Limb (tissue), 2 donors: ENCODE data around the gene CLCA1.

ENCODE experiments used
- DNase-seq, 2 donors: peaks; one replicate each; pipeline ENCODE4 v3.0.0-alpha.2; 2016; ENCODE audit errors: extremely low spot score in 2 of 2

The CLCA1 gene

DNA sequence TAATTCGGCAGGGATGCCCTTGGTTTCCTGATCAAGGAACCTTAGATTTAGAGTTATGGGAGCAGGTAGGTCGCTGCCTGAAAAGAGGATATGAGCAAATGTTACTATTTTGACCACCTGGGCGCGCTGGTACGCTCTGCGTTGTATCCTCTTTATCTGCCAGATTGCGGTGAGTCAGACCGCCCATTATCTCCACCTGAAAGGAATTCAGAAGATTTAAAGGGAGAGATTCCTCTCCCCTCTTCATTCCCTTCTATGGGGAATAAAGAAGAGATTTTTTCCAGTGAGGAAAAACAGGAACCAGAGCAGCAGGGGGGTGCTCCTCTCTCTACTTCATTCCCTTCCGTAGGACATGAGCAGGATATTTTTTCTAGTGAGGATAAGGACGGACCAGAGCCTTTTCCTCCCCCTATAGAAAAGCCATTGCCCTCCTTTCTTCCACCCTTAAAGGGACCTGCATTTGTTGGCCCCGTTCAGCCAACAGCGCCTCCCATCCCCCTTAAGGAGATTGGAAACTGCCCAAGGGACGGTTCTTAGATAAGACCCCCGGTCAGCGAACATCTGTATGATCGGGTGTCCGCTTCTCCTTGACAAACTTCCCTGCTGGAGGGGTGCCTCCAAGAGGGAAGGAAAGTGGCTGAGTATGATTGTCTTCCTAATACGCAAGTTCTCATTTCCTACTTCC lies 34.1 kb downstream of the CLCA1 start:
- DNase-seq: no peak

DNA sequence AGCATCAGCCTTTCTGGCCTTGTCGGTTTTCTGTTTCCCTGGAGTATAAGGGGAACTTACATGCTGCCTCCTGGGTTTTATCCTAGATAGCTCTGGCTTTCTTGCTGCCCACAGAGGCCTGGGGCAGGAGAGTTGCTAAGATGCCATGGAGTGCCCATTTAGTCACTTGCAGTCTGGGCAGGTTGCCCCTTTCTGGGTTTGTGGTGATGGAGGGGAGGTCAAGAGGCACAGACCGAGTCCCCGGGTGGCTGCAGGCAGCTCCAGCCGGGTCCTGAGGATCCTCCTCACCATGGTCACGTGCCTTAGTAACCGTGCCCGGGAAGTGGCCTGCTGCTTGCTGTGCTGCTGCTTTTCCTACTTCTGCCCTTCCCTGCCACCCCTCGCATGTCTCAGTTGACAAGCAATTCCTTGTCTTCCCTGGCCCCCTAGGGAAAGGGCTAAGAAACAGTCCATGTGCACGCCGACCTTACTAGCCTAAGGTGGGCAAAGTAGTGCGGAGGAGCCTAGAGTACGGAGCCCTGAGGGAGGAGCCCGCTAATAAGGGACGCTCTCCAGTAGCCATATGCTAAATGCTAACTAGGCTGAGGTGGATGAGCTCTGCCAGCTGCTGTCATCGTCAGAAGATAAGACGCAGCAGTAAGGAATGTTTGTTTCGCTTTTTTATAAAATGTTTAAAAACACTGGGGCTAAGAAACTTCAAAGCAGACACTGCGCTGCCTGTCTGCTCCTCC lies 34.8 kb downstream of the CLCA1 start:
- no peak for DNase-seq

GRCh38 chr1:86504137-86504479 lies 35.4 kb downstream of the CLCA1 start:
- DNase-seq: no peak

DNA sequence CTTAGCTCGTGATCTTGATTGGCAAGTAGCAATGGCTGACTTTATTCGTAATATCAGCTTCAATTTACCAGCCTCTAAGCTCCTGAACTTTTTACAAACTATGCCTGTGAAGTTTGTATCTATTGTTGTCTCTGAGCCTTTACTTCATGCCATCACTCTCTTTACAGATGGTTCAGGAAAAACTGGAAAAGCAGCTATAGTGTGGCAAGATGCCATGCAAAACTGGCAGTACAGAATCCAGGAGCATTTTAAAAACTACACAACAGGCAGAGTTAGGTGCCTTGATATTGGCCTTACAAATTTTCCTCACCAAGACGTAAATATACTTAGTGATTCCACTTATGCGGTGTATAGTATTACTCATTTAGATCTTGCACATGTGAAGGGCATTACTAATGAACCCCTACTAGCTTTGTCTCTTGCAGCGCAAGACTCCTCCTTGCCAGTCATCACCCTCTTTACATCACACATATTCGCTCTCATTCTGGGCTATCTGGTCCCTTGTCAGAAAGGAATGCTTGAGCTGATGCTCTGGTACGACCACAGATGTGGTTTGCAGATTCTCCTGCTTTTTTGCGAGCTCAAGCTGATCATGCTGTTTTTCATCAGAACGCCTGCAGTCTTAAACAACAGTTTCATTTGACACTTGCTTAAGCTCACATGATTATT lies 36.3 kb downstream of the CLCA1 start:
- no peak for DNase-seq

DNA sequence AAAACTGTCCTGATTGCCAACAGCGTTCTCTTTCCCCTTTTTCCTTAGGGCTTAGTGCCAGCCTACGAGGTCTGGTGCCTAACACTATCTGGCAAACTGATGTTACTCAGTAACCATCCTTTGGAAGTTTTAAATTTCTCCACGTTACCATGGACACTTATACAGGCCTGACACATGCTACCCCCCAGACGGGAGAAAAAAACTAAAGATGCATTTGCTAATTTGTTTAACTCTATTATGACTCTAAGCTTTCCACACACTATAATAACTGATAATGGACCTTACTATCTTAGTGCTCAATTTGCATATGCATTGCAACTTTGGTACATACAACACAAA lies 36.8 kb downstream of the CLCA1 start:
- no peak for DNase-seq

DNA sequence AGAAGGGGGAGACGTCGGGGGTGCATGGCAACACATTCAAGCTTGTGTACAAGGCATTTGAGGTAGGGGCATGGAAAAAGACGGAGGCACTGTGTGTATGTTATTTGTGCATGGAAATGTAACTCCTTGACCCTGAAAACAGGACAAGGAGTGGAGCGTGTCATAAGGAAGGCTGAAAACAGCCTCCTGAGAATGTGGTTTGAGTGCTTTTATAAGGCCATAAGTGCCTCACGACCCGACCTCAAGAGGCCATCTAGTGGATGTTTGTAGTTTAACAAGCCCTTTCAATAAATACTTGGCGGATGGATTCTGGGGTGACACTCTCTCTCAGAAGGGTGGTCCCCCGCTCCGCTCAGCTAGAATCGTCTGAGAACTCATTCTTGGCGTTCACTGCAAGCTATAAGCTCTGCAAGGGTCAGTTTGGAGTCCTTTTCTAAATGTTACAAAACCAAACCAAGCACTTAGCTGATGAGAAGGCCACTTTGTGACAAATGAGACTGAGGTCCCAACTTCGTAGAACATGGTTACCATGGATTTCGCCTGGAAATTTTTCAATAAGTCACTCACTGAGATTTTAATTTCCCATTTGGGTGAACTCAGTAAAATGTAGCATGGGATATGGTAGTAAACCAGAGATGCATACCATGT lies 39.3 kb downstream of the CLCA1 start:
- no peak for DNase-seq

GRCh38 chr1:86508583-86508969 lies 39.8 kb downstream of the CLCA1 start:
- no peak for DNase-seq

- no peak for DNase-seq
These were observed 46.9 kb downstream of the CLCA1 start for GRCh38 chr1:86515597-86515996.

DNA sequence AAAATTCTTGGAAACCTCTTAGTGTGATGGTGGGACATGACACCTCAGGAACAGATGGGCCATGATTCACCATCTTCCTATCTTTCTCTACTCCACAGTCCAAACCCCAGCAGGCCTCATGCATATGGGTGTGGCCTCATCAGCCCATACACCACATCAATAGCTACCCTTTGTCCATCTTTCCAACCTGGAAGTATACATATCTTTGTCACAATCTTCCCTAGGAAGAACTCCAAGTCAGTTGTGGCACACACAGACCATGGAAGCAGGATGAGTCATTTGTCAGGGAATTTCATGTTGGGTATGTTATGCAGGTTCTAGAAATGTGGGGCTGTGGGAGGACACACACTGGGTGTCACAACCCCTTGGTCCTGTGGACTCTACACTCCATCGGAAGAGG lies 47.6 kb downstream of the CLCA1 start:
- DNase-seq: no peak

DNA sequence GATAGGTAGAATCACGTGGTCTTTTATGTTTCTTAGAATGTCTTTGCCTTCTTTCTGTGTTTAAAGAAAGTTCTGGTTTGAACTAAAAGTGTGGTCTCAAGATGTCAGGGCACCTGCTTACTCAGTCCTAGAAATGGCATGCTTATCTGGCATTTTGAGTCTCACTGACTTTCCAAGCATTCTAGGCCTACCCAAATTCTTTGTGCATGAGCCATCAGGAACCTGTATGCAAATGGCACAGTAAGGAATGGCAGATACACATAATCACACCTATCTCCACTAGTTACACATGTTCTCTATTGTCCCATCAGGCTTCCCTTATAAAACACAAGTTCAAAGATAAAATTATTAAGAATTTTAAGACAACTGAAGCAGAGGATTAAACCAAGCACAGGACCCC lies 48.6 kb downstream of the CLCA1 start:
- DNase-seq: no peak

DNA sequence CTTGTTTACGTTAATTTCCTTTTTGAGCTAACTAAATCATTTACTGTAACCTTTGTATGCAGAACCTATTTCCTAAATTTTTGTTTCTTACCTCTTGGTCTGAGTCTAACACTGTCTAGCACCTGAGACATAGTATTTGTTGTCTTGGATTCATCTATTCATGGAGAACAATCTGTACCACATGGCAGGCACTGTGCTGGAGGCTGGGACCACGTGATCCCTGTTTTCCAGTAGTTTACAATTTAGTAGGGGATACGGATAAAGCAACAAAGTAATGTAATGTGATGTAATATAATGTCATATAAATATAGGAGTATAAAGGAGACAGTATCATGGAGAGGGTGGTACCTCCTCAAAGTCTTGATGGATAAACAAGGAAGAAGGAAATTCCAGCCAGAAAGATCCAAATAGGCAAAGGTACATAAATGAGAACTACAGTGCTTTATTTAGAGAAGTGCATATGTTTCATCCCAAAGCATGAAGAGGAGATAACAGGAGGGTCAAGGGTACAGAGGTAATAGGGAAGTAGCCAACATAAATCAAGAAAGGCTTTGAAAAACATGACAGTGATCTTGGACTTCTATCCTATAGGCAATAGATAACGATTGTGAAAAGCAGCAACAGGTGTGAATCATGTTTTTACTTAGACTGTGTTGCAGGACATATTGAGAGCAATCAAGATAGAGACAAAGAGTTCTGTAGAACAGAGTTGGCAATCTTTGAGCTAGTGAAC lies 52.2 kb downstream of the CLCA1 start:
- DNase-seq: no peak

GRCh38 chr1:86521522-86521891 lies 52.8 kb downstream of the CLCA1 start:
- DNase-seq: no peak

- no peak for DNase-seq
These were observed 53.5 kb downstream of the CLCA1 start for GRCh38 chr1:86522240-86522639.

DNA sequence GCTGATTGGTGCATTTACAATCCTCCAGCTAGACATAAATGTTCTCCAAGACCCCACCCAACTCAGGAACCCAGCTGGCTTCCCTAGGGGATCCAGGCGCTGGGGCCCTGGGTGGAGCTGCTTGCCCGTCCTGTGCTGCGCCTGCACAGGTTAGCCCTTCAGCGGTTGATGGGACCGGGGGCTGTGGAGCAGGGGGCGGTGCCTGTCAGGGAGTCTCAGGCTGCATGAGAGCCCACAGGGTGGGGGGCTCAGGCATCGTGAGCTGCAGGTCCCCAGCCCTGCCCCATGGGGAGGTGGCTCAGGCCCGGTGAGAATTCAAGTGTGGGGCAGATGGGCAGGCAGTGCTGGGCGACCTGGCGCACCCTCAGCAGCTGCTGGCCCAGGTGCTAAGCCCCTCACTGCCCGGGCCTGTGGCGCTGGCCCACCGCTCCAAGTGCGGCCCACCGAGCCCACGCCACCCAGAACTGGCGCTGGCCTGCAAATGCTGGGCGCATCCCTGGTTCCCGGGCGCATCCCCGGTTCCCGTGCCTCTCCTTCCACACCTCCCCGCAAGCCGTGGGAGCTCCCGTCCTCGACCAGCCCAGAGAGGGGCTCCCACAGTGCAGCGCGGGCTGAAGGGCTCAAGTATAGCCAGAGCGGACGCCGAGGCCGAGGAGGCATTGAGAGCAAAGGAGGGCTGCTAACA lies 55.1 kb downstream of the CLCA1 start:
- DNase-seq: no peak

- DNase-seq: no peak
These were observed 58.6 kb downstream of the CLCA1 start for GRCh38 chr1:86527306-86527705.

DNA sequence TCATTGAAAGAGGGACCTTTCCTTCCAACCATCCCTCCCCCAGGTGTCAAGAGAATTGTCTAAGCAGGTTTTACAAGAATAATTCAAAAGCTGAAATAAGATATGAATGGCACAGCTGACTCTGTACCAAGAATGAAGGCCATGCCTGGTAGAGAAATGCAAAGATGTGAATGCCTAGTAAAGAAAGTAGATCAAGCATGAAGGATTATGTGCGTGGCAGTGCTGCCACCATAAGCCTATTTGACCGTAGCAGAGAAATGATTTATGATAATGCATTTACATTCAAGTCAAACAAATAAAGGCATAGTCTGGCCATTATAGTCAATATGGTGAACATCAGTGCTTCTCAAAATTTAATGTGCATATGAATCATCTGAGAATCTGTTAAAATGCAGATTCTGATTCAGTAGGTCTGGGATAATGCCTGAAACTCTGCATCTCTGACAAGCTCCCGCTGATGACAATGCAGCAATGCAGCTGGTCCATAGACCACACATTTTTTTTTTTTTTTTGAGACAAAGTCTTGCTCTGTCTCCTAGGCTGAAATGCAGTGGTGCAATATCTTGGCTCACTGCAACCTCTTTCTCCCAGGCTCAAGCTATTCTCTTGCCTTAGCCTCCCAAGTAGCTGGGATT lies 61.6 kb downstream of the CLCA1 start:
- DNase-seq: no peak

GRCh38 chr1:86537928-86538695 lies 69.4 kb downstream of the CLCA1 start:
- no peak for DNase-seq

DNA sequence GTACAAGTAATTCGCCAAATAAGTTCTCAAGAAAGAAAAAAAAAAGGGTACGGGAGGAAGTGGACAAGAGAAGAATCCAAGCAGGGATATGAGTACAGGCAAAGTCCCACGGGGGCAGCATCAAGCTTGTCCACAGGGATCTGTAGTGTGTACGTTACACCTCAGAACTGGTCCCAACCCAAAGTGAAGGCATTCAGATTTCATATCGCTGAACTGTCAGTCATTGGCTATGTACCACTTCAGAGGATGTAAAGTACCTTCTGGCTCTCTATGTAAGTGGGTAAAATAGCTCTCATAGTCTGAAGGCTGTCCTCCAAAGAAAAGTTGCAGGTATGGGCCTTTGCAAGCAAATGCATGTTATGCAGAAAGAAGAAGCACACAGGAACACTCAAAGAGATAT lies 70.0 kb downstream of the CLCA1 start:
- no peak for DNase-seq

DNA sequence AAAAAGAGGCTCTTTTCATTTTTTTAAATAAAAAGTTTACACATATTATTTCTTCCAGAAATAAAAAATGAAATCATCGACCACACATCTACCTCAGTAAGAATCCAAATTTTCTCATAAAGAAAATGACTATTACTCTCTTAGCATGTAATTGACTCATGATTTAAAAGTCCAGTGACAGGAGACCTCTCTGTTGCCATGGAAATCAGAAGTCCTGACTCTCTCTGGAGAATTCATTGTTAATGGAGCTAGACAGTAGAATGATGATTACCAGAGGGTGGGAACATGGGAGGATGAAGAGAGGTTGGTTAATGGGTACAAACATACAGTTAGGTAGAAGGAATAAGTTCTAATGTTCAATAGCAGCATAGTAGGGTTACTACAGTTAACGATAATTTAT lies 73.1 kb downstream of the CLCA1 start:
- no peak for DNase-seq

- DNase-seq: no peak
These were observed 73.9 kb downstream of the CLCA1 start for GRCh38 chr1:86542631-86543030.
